ENCODE results near the gene BCAS3.
"Not testable (repeated sequence)": the region's sequence is repeated elsewhere in the genome, so short reads cannot be mapped to it uniquely, and the experiment has no call there.

The BCAS3 gene

GRCh38 chr17:60947543-60947942 lies 269.9 kb downstream of the BCAS3 start:
- DNase-seq = no peak

GRCh38 chr17:60952747-60953146 lies 275.1 kb downstream of the BCAS3 start:
- DNase-seq = no peak

DNA sequence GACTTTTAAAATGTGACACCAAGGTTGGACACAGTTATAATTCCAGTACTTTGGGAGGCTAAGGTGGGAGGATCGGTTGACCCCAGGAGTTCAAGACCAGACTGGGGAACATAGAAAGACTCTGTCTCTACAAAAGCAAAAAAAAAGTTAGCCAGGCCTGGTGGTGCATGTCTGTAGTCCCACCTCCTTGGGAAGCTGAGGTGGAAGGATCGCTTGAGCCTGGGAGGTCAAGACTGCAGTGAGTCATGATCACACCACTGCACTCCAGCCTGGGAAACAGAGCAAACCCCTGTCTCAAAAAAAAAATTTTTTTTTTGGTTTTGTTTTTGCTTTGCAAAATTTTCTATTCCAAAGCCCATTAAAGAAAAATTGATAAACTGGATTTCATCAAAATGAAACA lies 281.4 kb downstream of the BCAS3 start:
- DNase-seq = no peak

DNA sequence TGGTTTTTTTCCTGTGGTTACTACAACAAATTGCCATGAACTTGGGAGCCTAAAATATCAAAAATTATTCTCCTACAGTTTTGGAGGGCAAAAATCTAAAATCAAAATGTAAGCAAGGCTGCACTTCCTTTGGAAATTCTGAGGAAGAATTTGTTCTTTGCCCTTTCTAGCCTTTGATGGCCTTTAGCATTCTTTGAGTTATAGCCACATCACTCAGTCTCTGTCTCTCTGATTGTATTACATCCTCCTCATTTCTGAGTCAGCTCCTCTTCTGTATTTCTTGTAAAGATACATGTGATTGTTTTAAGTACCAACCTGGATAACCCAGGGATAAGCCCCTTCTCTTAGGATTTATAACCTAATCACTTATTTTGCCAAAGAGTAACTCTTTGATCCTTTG lies 282.0 kb downstream of the BCAS3 start:
- DNase-seq = no peak

- DNase-seq = no peak
Measured at GRCh38 chr17:60960398-60961065, 282.9 kb downstream of the BCAS3 start.

GRCh38 chr17:60964160-60964559 lies 286.5 kb downstream of the BCAS3 start:
- no peak for DNase-seq

DNA sequence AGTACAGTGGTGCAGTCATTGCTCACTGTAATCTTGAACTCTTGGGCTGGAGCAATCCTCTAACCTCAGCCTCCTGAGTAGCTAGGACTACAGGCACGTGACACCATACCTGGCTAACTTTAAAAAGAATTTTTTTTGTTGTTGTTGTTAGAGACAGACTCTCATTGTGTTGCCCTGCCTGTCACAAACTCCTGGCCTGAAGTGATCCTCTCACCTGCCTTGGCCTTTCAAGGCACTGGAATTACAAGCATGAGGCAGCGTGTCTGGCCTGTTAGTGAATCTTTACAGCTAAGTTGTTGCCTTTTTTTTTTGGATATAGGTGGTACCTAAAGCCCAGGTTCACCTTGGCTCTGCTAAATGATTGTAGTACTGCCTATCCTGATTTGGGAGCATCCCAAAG lies 290.6 kb downstream of the BCAS3 start:
- DNase-seq = no peak

GRCh38 chr17:60969500-60970037 lies 291.9 kb downstream of the BCAS3 start:
- DNase-seq = no peak

GRCh38 chr17:60970741-60971140 lies 293.1 kb downstream of the BCAS3 start:
- DNase-seq = no peak

GRCh38 chr17:60971515-60972369 lies 294.1 kb downstream of the BCAS3 start:
- DNase-seq = peak; percentile 66

DNA sequence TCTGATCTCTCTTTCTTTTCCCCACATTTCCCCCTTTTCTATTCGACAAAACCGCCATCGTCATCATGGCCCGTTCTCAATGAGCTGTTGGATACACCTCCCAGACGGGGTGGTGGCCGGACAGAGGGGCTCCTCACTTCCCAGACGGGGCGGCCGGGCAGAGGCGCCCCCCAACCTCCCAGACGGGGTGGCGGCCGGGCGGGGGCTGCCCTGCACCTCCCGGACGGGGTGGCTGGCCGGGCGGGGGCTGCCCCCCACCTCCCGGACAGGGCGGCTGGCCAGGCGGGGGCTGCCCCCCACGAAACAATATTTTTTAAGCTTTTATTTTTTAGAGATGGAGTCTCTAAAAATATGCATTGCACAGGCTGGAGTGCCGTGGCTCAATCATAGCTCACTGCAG lies 299.2 kb downstream of the BCAS3 start:
- DNase-seq = not testable (repeated sequence)

- peak; percentile 59 for DNase-seq
Measured at GRCh38 chr17:60989379-60989778, 311.7 kb downstream of the BCAS3 start.

DNA sequence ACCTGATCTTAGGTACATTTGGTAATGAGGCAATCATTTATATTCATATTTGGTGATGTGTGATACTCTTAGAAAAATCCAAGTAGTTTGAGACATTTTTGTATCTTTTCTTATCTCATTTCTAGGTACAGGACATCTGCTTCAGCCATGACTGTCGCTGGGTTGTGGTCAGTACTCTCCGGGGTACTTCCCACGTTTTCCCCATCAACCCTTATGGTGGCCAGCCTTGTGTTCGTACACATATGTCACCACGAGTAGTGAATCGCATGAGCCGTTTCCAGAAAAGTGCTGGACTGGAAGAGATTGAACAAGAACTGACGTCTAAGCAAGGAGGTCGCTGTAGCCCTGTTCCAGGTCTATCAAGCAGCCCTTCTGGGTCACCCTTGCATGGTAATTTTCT lies 312.2 kb downstream of the BCAS3 start:
- peak; percentile 88 for DNase-seq

DNA sequence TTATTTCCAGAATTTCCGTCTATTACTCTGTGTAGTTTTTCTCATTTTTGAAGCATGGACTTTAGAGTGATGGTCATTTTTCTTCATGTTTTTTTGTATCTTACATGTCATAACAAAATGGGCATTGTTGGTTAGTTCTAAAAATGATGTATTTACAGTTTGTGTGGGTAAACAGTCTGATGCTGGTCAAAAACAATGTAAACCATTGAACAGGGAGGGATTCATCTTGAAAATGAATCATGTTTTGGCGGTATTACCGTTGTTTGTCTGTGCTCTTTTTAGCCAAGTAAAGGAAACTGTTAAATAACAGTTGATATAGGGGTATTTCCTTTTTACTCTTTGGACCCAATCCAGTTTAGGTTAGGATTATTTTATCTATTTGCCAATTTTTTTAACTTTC lies 315.8 kb downstream of the BCAS3 start:
- no peak for DNase-seq

GRCh38 chr17:60995680-60996079 lies 318.0 kb downstream of the BCAS3 start:
- no peak for DNase-seq

DNA sequence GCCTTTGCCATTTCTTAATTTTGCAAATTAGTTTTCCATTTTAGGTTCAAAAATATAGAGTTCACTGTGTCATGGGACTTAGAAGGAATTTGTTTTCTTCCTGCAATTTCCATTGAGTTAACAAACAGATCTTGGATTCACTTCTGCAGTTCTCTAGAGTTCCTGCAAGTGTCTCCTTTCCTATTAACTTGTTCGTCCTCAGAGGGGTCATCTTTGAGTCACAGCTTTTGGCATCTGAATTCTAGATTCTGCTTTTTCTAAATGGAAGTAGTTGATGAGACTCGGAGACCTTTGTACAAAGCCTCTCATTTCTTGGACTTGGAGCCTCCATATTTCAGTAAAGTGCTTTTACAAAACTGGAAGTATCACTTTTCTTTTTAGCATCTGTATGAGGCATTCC lies 323.3 kb downstream of the BCAS3 start:
- peak; percentile 41 for DNase-seq

DNA sequence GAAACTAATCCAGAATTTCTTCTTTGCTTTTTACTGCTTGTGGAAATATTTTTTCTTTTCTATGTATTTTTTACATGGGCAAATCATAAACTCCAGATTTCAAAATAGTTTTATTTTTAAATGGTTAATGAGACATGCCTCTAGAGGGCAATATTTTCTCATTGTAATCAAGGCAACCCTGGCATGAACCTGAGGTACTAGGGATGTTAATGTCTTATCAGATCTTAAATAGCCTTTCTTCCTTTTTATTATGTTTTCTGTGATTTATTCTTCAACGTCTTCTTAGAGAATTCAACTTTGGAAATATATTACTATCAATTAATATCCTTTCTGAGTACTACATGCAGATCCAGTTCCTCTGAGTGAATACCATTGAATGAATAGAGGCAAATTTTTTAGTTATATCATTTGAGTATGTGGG lies 324.7 kb downstream of the BCAS3 start:
- peak; percentile 77 for DNase-seq

- no peak for DNase-seq
Measured at GRCh38 chr17:61005358-61005757, 327.7 kb downstream of the BCAS3 start.

DNA sequence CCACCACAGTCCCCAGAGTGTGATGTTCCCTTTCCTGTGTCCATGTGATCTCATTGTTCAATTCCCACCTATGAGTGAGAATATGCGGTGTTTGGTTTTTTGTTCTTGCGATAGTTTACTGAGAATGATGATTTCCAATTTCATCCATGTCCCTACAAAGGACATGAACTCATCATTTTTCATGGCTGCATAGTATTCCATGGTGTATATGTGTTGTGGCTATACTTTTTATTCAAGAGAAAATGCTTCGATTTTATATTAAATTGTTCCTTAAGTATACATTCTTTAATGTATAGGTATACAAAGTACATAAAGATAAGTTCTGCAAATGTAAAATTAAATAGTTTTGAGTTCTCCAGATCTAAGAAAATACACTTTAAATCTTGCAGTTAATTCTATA lies 328.3 kb downstream of the BCAS3 start:
- DNase-seq = not testable (repeated sequence)

GRCh38 chr17:61007980-61008379 lies 330.3 kb downstream of the BCAS3 start:
- no peak for DNase-seq

DNA sequence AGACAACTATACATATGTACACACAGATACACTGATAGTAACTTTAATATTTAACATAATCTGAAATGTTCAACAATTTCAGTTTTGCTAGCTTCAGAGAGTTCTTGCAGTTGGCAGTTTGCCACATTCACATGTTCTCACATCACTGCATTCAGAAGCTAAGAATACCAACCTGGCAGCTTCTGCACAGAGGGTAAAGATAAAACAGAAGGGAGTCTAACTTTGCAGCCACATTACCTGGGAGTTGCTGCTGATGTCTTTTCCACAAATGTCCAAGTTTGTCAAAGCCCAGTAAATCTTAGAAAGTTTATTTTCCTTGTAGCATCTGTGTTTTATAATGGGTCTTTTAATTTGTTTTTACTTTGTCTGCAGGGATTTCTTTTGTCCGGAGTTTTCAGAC lies 332.0 kb downstream of the BCAS3 start:
- DNase-seq = no peak

- no peak for DNase-seq
Measured at GRCh38 chr17:61010661-61011170, 333.1 kb downstream of the BCAS3 start.

- DNase-seq = no peak
Measured at GRCh38 chr17:61011251-61011650, 333.6 kb downstream of the BCAS3 start.

GRCh38 chr17:61015966-61016365 lies 338.3 kb downstream of the BCAS3 start:
- no peak for DNase-seq

Measured in OCI-M1 (cell line).